MM.1S (cell line): Measurements from ENCODE around the gene PIK3R1.
A peak's percentile ranks its signal among the peaks of the same experiment; 100 is the strongest.

Experiments used
- DNase-seq: peaks from one replicate; pipeline ENCODE4 v3.0.0-alpha.2; 2015
- H2AFZ ChIP-seq: fragments of 300-600 bp; sonication (generic); 2 replicates; pipeline ENCODE4 v1.6.0; 2016; ENCODE audit warnings: antibody characterized with exemption, low read length
- H3F3A ChIP-seq: fragments of 300-600 bp; sonication (generic); 2 replicates; pipeline ENCODE4 v1.6.1; 2016; ENCODE audit warnings: mild to moderate bottlenecking, antibody characterized with exemption, low read length, moderate library complexity, mixed read lengths; ENCODE audit not compliant: insufficient read depth
- H3K27ac ChIP-seq: fragments of 300-600 bp; sonication (generic); 2 replicates; pipeline ENCODE4 v1.5.1; 2016; ENCODE audit warnings: mild to moderate bottlenecking, low read length
- H3K27me3 ChIP-seq: fragments of 300-600 bp; sonication (generic); replicated peaks from 2 replicates; pipeline ENCODE4 v1.6.0; 2016; ENCODE audit warnings: low read length; ENCODE audit not compliant: insufficient read depth
- H3K36me3 ChIP-seq: fragments of 300-600 bp; sonication (generic); replicated peaks from 2 replicates; pipeline ENCODE4 v1.6.1; 2016; ENCODE audit warnings: mild to moderate bottlenecking, low read length, mixed read lengths; ENCODE audit not compliant: insufficient read depth
- H3K4me1 ChIP-seq: fragments of 300-600 bp; sonication (generic); 2 replicates; pipeline ENCODE4 v1.6.1; 2016; ENCODE audit warnings: low read length, mixed read lengths
- H3K4me2 ChIP-seq: fragments of 300-600 bp; sonication (generic); 2 replicates; pipeline ENCODE4 v1.6.0; 2016; ENCODE audit warnings: low read depth, low read length
- H3K4me3 ChIP-seq: fragments of 300-600 bp; sonication (generic); 2 replicates; pipeline ENCODE4 v1.5.1; 2016; ENCODE audit warnings: low read length, mixed read lengths
- H3K79me2 ChIP-seq: fragments of 300-600 bp; sonication (generic); 2 replicates; pipeline ENCODE4 v1.6.1; 2016; ENCODE audit warnings: mixed run types, low read length, mixed read lengths
- H3K9ac ChIP-seq: fragments of 300-600 bp; sonication (generic); 2 replicates; pipeline ENCODE4 v1.6.1; 2016; ENCODE audit warnings: low read length, mixed read lengths
- H3K9me2 ChIP-seq: fragments of 300-600 bp; sonication (generic); replicated peaks from 2 replicates; pipeline ENCODE4 v1.6.1; 2016; ENCODE audit warnings: mild to moderate bottlenecking, low read length, mixed read lengths; ENCODE audit not compliant: insufficient read depth
- H3K9me3 ChIP-seq: fragments of 300-600 bp; sonication (generic); replicated peaks from 2 replicates; pipeline ENCODE4 v1.6.1; 2016; ENCODE audit warnings: mild to moderate bottlenecking, low read length, mixed read lengths; ENCODE audit not compliant: insufficient read depth
- H4K20me1 ChIP-seq: fragments of 300-600 bp; sonication (generic); 2 replicates; pipeline ENCODE4 v1.6.1; 2016; ENCODE audit warnings: mild to moderate bottlenecking, low read length, moderate library complexity, mixed read lengths; ENCODE audit not compliant: insufficient read depth
- CTCF ChIP-seq: fragments of 300-600 bp; sonication (generic); IDR thresholded peaks from 2 replicates; pipeline ENCODE4 v1.5.1; 2016; ENCODE audit warnings: antibody characterized with exemption, low read length, mixed read lengths
- EZH2 ChIP-seq: fragments of 300-600 bp; sonication (generic); optimal IDR thresholded peaks from 2 replicates; pipeline ENCODE3; 2017; ENCODE audit warnings: low read depth, mild to moderate bottlenecking, antibody characterized with exemption, low read length, mixed read lengths
- EZH2phosphoT487 ChIP-seq: fragments of 300-600 bp; sonication (generic); IDR thresholded peaks from 2 replicates; pipeline ENCODE4 v1.6.1; 2018; ENCODE audit warnings: antibody characterized with exemption, low read length

PIK3R1 gene

GRCh38 chr5:68344447-68345111 is 129.0 kb downstream of the PIK3R1 start:
- no peak for TF ChIP-seq EZH2
- no peak for TF ChIP-seq CTCF
- no peak for TF ChIP-seq EZH2phosphoT487
- Histone ChIP-seq H3K27me3 (no peaks in the 10 kb centered on the region), H3K79me2 (no peaks in the 10 kb centered on the region), H3K9me2 (no peaks in the 10 kb centered on the region), H3F3A (0 out of 2 replicates have a peak, but pooled peaks cover 2% of the 10 kb centered on the region), H3K36me3 (no peaks in the 10 kb centered on the region), H3K4me1 (peaks cover 25% of the 10 kb centered on the region), H2AFZ (0 out of 2 replicates have a peak overlapping the region, but pooled peaks have one; percentile 8), H4K20me1 (no peaks in the 10 kb centered on the region), H3K4me2 (peak overlapping the region; percentile 35), H3K4me3 (no peak overlapping the region), H3K9me3 (no peaks in the 10 kb centered on the region), H3K27ac (peak overlapping the region; percentile 29; the same call in 1 of the 2 replicates), H3K9ac (no peak overlapping the region)
- DNase-seq = peak; percentile 70

- H3K9ac ChIP-seq = no peak overlapping the region
- TF ChIP-seq CTCF (no peak), EZH2phosphoT487 (no peak), EZH2 (no peak)
- H3K79me2 ChIP-seq = no peaks in the 10 kb centered on the region
- no peak overlapping the region for H3K4me3 ChIP-seq
- no peaks in the 10 kb centered on the region for H3K27me3 ChIP-seq
- no peaks in the 10 kb centered on the region for H3K9me2 ChIP-seq
- peak overlapping the region; percentile 29; the same call in 1 of the 2 replicates for H3K27ac ChIP-seq
- no peaks in the 10 kb centered on the region for H3K9me3 ChIP-seq
- peaks cover 25% of the 10 kb centered on the region for H3K4me1 ChIP-seq
- H3K4me2 ChIP-seq = peak overlapping the region; percentile 35; the same call in 1 of the 2 replicates
- no peaks in the 10 kb centered on the region for H3K36me3 ChIP-seq
- no peak for DNase-seq
- no peak overlapping the region for H2AFZ ChIP-seq
- no peaks in the 10 kb centered on the region for H4K20me1 ChIP-seq
- 0 out of 2 replicates have a peak, but pooled peaks cover 2% of the 10 kb centered on the region for H3F3A ChIP-seq
These were observed 129.6 kb downstream of the PIK3R1 start for GRCh38 chr5:68345171-68345570.

GRCh38 chr5:68345582-68345981 is 130.0 kb downstream of the PIK3R1 start:
- TF ChIP-seq EZH2phosphoT487 (no peak), CTCF (no peak), EZH2 (no peak)

More at GRCh38 chr5:68345582-68345981, 130.0 kb downstream of the PIK3R1 start:
- no peak overlapping the region for H2AFZ ChIP-seq
- H3K79me2 ChIP-seq = no peaks in the 10 kb centered on the region
- no peak for DNase-seq
- H3K9me3 ChIP-seq = no peaks in the 10 kb centered on the region
- no peak overlapping the region for H3K9ac ChIP-seq
- no peaks in the 10 kb centered on the region for H3K27me3 ChIP-seq
- no peaks in the 10 kb centered on the region for H3K9me2 ChIP-seq
- H3K36me3 ChIP-seq = no peaks in the 10 kb centered on the region
- H3K4me2 ChIP-seq = no peak overlapping the region
- 0 out of 2 replicates have a peak, but pooled peaks cover 2% of the 10 kb centered on the region for H3F3A ChIP-seq
- no peak overlapping the region for H3K27ac ChIP-seq
- no peak overlapping the region for H3K4me3 ChIP-seq
- H4K20me1 ChIP-seq = no peaks in the 10 kb centered on the region
- peaks cover 25% of the 10 kb centered on the region for H3K4me1 ChIP-seq
